ENCODE data around the gene ST14. TPM values are rescaled to one million over a fixed set of nuclear protein-coding genes. Genes with fewer than 3 reads are reported as not detected.
"Not testable (repeated sequence)": the region's sequence is repeated elsewhere in the genome, so short reads cannot be mapped to it uniquely, and the experiment has no call there.

The ST14 gene
- total RNA-seq, 4 donors from 2014 or later: 0.88 to 15.6 (median 2.8) TPM

DNA sequence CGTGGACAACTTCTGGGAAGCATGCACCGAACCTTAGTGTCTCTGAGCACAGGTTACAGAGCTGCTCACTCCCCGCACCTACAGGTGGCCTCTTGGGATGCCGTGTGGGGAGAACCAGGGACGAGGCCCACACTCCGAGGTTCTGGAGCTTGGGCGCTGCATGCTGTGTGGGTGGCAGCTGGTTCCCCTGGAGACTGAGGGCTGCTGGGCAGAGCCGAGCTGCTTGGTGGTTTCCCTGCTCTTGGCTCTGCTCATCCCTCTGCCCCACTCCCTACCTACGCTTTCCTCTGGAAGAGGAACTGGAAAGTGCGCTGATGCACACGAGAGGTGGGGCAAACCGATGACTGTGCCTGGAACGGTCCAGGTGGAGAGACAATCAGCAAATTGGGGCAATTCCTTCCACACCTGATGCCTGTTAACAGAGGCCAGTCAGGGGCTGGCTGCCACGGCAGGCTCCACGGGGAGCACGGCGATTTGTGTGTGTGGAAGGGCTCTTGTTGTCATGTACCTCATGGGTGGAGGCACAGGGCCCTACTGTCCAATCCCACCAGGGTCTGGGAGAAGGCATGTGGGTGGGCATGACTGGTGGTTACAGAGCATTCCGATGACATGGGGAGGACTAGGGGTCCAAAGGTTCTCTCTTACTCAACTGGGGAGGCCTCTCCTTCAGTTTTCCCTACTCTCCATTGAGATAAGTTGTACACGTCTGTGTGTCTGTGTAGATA, 60.9 kb downstream of the ST14 start:
- H3K36me3 ChIP-seq: no peaks in the 10 kb centered on the region
- H3K4me3 ChIP-seq: no peak overlapping the region
- DNase-seq: no peak
- no peaks in the 10 kb centered on the region for H3K9me3 ChIP-seq
- no peaks in the 10 kb centered on the region for H3K4me1 ChIP-seq
- H3K27ac ChIP-seq: no peak overlapping the region
- intact Hi-C loops (cut with DNase I; ENCODE audit: low total_unique reads): no loop called here
- no peaks in the 10 kb centered on the region for H3K27me3 ChIP-seq
- no peak for TF ChIP-seq POLR2A (IDR thresholded peaks at IDR 0.05)
- TF ChIP-seq, protein P1, sequence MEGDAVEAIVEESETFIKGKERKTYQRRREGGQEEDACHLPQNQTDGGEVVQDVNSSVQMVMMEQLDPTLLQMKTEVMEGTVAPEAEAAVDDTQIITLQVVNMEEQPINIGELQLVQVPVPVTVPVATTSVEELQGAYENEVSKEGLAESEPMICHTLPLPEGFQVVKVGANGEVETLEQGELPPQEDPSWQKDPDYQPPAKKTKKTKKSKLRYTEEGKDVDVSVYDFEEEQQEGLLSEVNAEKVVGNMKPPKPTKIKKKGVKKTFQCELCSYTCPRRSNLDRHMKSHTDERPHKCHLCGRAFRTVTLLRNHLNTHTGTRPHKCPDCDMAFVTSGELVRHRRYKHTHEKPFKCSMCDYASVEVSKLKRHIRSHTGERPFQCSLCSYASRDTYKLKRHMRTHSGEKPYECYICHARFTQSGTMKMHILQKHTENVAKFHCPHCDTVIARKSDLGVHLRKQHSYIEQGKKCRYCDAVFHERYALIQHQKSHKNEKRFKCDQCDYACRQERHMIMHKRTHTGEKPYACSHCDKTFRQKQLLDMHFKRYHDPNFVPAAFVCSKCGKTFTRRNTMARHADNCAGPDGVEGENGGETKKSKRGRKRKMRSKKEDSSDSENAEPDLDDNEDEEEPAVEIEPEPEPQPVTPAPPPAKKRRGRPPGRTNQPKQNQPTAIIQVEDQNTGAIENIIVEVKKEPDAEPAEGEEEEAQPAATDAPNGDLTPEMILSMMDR (IDR thresholded peaks at IDR 0.05): no peak

DNA sequence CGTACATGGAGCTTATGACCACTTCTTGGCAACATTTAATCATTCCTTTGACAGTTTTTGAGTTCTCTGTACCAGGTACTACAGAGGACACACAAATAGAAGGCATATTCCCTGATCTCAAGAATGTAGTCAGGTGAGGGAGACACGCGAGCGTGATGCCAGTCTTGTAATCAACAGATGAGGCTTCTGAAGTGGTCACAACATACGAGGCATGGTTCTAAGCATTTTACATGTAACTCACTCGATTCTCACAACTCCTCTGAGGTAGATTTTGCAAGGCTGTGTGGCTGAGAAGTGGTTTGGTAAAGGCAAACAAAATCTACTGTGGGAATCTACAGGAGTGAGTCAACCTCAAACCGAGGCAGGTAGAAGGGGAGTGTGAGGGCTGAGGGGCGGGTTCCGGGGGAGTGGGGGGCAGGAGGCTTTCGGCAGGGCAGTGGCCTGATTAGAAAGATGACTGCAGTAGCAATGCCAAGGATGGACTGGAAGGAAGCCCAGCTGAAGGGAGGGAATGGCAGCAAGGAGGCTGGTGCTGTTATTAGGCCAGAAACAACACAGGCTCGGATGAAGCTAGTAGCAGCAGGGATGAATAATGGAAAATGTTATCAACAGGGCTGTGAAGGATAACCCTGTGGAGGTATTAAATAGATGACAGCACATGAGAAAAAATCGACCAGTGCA, 63.8 kb downstream of the ST14 start:
- TF ChIP-seq, protein P1 (IDR thresholded peaks at IDR 0.05): no peak
- TF ChIP-seq POLR2A (IDR thresholded peaks at IDR 0.05): no peak
- Histone ChIP-seq H3K4me3 (no peak overlapping the region), H3K9me3 (no peaks in the 10 kb centered on the region), H3K36me3 (no peaks in the 10 kb centered on the region), H3K4me1 (no peaks in the 10 kb centered on the region), H3K27ac (no peak overlapping the region), H3K27me3 (no peaks in the 10 kb centered on the region)
- DNase-seq: no peak
- intact Hi-C loops (cut with DNase I; ENCODE audit: low total_unique reads): no loop called here

DNA sequence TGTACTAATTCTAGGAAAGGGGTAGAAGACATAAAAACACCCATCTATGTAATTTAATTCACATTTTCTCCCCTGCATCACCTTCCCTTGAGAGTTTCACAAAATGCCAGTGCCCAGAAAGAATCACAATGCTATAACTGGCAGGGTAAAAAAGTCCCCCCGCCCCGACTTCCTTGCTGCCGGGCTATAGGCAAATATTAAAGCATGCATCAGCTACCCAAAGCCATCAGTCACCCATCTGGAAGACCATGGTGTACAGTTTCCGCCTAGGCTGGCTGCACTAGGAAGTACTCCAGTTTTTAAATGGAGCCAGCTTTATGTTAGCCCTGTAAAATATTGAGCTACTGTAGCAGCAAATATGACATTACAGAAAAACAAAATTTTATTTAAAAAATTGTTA, 67.8 kb downstream of the ST14 start:
- DNase-seq: no peak
- no peaks in the 10 kb centered on the region for H3K4me1 ChIP-seq
- no peaks in the 10 kb centered on the region for H3K36me3 ChIP-seq
- no peaks in the 10 kb centered on the region for H3K27me3 ChIP-seq
- intact Hi-C loops (cut with DNase I; ENCODE audit: low total_unique reads): no loop called here
- no peak overlapping the region for H3K4me3 ChIP-seq
- H3K27ac ChIP-seq: no peak overlapping the region
- no peaks in the 10 kb centered on the region for H3K9me3 ChIP-seq
- no peak for TF ChIP-seq POLR2A (IDR thresholded peaks at IDR 0.05)
- TF ChIP-seq, protein P1 (IDR thresholded peaks at IDR 0.05): no peak

DNA sequence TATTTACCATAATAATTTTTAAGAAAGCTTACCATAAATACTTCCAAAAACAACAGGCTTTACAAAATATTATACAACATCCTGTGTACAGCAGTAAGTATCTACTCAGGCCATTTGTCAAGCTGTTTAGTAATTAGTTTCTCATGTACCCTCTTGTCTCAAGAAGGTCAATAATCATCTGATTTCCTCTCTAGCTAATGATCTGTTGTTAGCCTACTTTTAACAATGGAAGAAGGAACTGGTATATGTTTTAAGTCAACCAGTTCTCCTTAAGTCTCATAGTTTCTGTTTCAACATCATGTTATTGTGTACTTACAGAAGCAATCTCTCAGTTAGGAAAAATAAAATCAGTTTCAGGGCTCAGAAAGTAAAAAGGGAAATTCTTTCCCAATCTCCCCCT, 73.9 kb downstream of the ST14 start:
- H3K4me3 ChIP-seq; H3K27me3 ChIP-seq; H3K9me3 ChIP-seq; DNase-seq; H3K27ac ChIP-seq; H3K36me3 ChIP-seq; H3K4me1 ChIP-seq; intact Hi-C loops (cut with DNase I; ENCODE audit: low total_unique reads): not testable (repeated sequence)

DNA sequence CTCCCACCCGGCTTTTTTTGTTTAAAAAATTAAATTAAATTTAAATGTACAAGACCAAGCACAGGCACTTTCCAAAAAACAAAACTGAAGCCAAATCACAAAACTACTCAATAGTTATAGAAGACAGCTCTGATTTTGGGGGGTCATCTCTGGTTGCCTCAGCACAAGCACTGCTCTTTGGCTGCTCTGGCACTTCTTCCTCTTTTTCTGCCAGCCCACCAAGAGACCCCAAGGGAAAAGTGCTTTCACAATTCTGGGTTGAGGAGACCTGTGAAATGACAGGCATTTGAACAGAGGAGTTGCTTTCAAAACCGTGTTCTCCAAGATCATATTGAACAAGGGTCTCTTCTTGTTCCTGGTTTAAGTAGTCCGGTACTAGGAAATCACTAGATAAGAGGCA, 74.3 kb downstream of the ST14 start:
- H3K36me3 ChIP-seq; H3K9me3 ChIP-seq; DNase-seq; H3K27ac ChIP-seq; H3K27me3 ChIP-seq; H3K4me3 ChIP-seq; intact Hi-C loops (cut with DNase I; ENCODE audit: low total_unique reads); H3K4me1 ChIP-seq: not testable (repeated sequence)

DNA sequence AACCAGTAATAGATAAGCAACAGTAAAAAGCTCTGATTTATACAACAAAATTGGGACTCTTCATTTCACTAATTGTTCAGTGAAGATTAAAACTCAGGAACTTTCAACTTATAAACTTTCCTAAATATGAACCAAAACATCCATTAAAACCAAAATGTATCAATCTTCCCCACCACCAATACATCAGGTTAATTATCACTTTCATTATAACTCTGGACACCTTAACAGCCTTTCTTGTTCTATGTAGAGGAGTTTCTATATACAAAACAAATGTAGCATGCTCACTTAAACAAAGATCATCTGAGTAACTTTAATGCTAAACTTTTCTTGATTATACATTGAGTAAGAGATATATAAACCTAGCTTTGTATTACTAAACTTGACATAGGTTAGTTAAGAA, 74.7 kb downstream of the ST14 start:
- intact Hi-C loops (cut with DNase I; ENCODE audit: low total_unique reads): no loop called here
- H3K36me3 ChIP-seq: no peaks in the 10 kb centered on the region

More for the DNA sequence above, 74.7 kb downstream of the ST14 start:
- Histone ChIP-seq H3K9me3 (no peaks in the 10 kb centered on the region), H3K27ac (no peak overlapping the region), H3K27me3 (no peaks in the 10 kb centered on the region), H3K4me1 (no peaks in the 10 kb centered on the region), H3K4me3 (no peak overlapping the region)
- TF ChIP-seq POLR2A (IDR thresholded peaks at IDR 0.05): no peak
- TF ChIP-seq, protein P1 (IDR thresholded peaks at IDR 0.05): no peak
- no peak for DNase-seq
